SU-DHL-6 (cell line): ENCODE results near the gene CLDN9.

Experiments used
- CTCF ChIP-seq: fragments of 200-600 bp; sonication (generic); IDR thresholded peaks from one replicate; pipeline ENCODE4 v1.5.1; 2017; ENCODE audit warnings: antibody characterized with exemption, mild to moderate bottlenecking, low read length, moderate library complexity; ENCODE audit not compliant: insufficient read depth, poor library complexity, severe bottlenecking
- EZH2phosphoT487 ChIP-seq: fragments of 200-600 bp; sonication (generic), shearing (Covaris generic); conservative IDR thresholded peaks from 2 replicates; pipeline ENCODE4 v1.6.1; 2018; ENCODE audit warnings: mild to moderate bottlenecking, antibody characterized with exemption, low read length, moderate library complexity, mixed read lengths

GRCh38 chr16:2973093-2973492 lies 39.6 kb upstream of the CLDN9 start:
- no peak for TF ChIP-seq CTCF
- TF ChIP-seq EZH2phosphoT487, result no peak
